Heart right ventricle (tissue), 16 donors: ENCODE results near the gene POU6F2. TPM values are rescaled to one million over a fixed set of nuclear protein-coding genes. Genes with fewer than 3 reads are reported as not detected.

Source experiments
- ATAC-seq, 8 donors: fragments of 200-7000 bp; cut with Tn5 transposase; one replicate each; pipeline ENCODE4 v1.9.1; 2020; ENCODE audit warnings: mild to moderate bottlenecking in 8 of 8, moderate library complexity in 8 of 8, moderate number of reproducible peaks in 1 of 8
- DNase-seq, 2 donors: peaks; one replicate each; pipeline ENCODE4 v3.0.0-alpha.2; 2020
- H3K27ac ChIP-seq, 10 donors: fragments of 200-600 bp; sonication (generic) in 2 of 10; one replicate each; pipeline versions ENCODE4 v1.5.0 to v1.8.0; 2020 to 2022; ENCODE audit warnings: mild to moderate bottlenecking in 3 of 10
- H3K27me3 ChIP-seq, 7 donors: fragments of 200-600 bp; one replicate each; pipeline ENCODE4 v1.8.0; 2021 to 2022; ENCODE audit warnings: mild to moderate bottlenecking in 2 of 7
- H3K36me3 ChIP-seq, 9 donors: fragments of 200-600 bp; sonication (generic) in 1 of 9; one replicate each; pipeline versions ENCODE4 v1.5.0 to v1.8.0; 2020 to 2022; ENCODE audit warnings: mild to moderate bottlenecking in 2 of 9
- H3K4me1 ChIP-seq, 9 donors: fragments of 200-600 bp; sonication (generic) in 1 of 9; one replicate each; pipeline versions ENCODE4 v1.5.0 to v1.8.0; 2020 to 2022; ENCODE audit warnings: mild to moderate bottlenecking in 4 of 9
- H3K4me3 ChIP-seq, 10 donors: fragments of 200-600 bp; sonication (generic) in 2 of 10; one replicate each; pipeline versions ENCODE4 v1.5.0 to v1.8.0; 2020 to 2022; ENCODE audit warnings: mild to moderate bottlenecking in 7 of 10, moderate library complexity in 2 of 10
- H3K9me3 ChIP-seq, 11 donors: fragments of 200-600 bp in 10 of 11; sonication (generic) in 2 of 11; one replicate each; pipeline versions ENCODE4 v1.5.0 to v1.8.0; 2013 to 2022; ENCODE audit warnings: mild to moderate bottlenecking in 2 of 11, control low read depth in 1 of 11, moderate library complexity in 1 of 11
- WGBS, 2 donors: extraction: QIAGEN DNeasy Blood & Tissue Kit; methylation state at CpG; one replicate each; pipeline ENCODE4 v1.1.7; 2013; ENCODE audit warnings: inconsistent platforms in 1 of 2; 5-methylcytosine and 5-hydroxymethylcytosine counted together
- intact Hi-C, 10 donors: fragments of 100-400 bp; cut with DNase I; formaldehyde crosslinking; loops; one replicate each; pipeline versions ENCODE4 v1.11.1 to v1.14.2; 2022
- polyA plus RNA-seq, 2 donors: library from polyadenylated mRNA; stranded (reverse); fragments of 200-250 nt; gene quantifications; one replicate each; pipeline ENCODE4 v1.2.3, GENCODE V29; 2013
- total RNA-seq, 10 donors: library from RNA; stranded (reverse); fragmentation: NEBNext Ultra II Directional in 3 of 10; extraction: Animal tissue kit (Norgen Biotek cat#: 25700) in 3 of 10; gene quantifications; one replicate each; pipeline versions ENCODE4 v1.2.1 to v1.2.4, GENCODE V29; 2021 to 2023
- TF ChIP-seq, protein P1 (sequence below), 9 donors: fragments of 200-600 bp; sonication (generic) in 2 of 9; IDR thresholded peaks; one replicate each; pipeline versions ENCODE4 v1.5.0 to v1.8.0; 2021 to 2022; ENCODE audit warnings: antibody characterized with exemption in 9 of 9, mild to moderate bottlenecking in 5 of 9, moderate library complexity in 1 of 9
- donor health status: Arrhythmogenic right ventricular cardiomyopathy.
- donor health status: ischemic (EF 13 %, LVEDD 7.1; RV severe dilation, severe dysfunction).
- donor health status: healthy with polysubstance abuse.
- donor health status: DM: no; HTN: yes; CAD: no.
- donor health status: DM: no; HTN: no; CAD: no.
- donor health status: ischemic (EF 25% LVEDD 6.9; RV normal size, moderate dysfunction).
- donor health status: ischemic (EF 25% LVEDD 5.7; RV mildly dilated, moderate dysfunction).
- donor health status: healthy.
- donor health status: DM: yes; HTN: yes; CAD: no.
- donor health status: Ischemic cardiomyopathy.
- donor health status: ischemic (EF 35%, LVEDD 5.7; RV mildly dilated, moderate dysfunction).
- donor health status: nonischemic (EF 11% LVEDD 7.7; RV severe dilation, severe dysfunction).
- donor health status: DM: yes; HTN: yes; CAD: no.
- donor health status: PGD.
- donor health status: ischemic (EF 29% LVEDD 5.4; RV normal size, mild dysfunction).
- donor health status: nonischemic (EF 23%, LVEDD 6.1; RV moderate dilation, normal function).

POU6F2 gene
- total and polyA plus RNA-seq, 12 donors: under 0.01 to 0.83 (median 0.34) TPM

- Histone ChIP-seq H3K4me3 (no peak overlapping the region), H3K36me3 (no peaks in the 10 kb centered on the region), H3K27ac (no peak overlapping the region), H3K27me3 (peaks cover 0 to 13% (median 0%) of the 10 kb centered on the region in 7 donors), H3K4me1 (no peaks in the 10 kb centered on the region), H3K9me3 (no peaks in the 10 kb centered on the region)
- ATAC-seq (no peak), DNase-seq (no peak)
- 74 to 79% methylated on average over 5 of the region's 5 CpGs for WGBS, 2 donors
- intact Hi-C loops: no loop called here
- TF ChIP-seq, protein P1, sequence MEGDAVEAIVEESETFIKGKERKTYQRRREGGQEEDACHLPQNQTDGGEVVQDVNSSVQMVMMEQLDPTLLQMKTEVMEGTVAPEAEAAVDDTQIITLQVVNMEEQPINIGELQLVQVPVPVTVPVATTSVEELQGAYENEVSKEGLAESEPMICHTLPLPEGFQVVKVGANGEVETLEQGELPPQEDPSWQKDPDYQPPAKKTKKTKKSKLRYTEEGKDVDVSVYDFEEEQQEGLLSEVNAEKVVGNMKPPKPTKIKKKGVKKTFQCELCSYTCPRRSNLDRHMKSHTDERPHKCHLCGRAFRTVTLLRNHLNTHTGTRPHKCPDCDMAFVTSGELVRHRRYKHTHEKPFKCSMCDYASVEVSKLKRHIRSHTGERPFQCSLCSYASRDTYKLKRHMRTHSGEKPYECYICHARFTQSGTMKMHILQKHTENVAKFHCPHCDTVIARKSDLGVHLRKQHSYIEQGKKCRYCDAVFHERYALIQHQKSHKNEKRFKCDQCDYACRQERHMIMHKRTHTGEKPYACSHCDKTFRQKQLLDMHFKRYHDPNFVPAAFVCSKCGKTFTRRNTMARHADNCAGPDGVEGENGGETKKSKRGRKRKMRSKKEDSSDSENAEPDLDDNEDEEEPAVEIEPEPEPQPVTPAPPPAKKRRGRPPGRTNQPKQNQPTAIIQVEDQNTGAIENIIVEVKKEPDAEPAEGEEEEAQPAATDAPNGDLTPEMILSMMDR (IDR thresholded peaks at IDR 0.05): no peak
These were observed 175.9 kb downstream of the POU6F2 start for GRCh38 chr7:39153647-39154046.

- DNase-seq (no peak), ATAC-seq (no peak)
- Histone ChIP-seq H3K4me3 (no peak overlapping the region), H3K36me3 (no peaks in the 10 kb centered on the region), H3K27me3 (peaks cover 0 to 13% (median 0%) of the 10 kb centered on the region in 7 donors), H3K4me1 (no peaks in the 10 kb centered on the region), H3K27ac (no peak overlapping the region), H3K9me3 (no peaks in the 10 kb centered on the region)
- 85 to 93% methylated on average over 2 of the region's 2 CpGs for WGBS, 2 donors
- TF ChIP-seq, protein P1 (IDR thresholded peaks at IDR 0.05): no peak
- intact Hi-C loops: no loop called here
These were observed 177.1 kb downstream of the POU6F2 start for GRCh38 chr7:39154815-39155214.

- Histone ChIP-seq H3K36me3 (no peaks in the 10 kb centered on the region), H3K9me3 (no peaks in the 10 kb centered on the region), H3K27me3 (peaks cover 0 to 6% (median 0%) of the 10 kb centered on the region in 7 donors), H3K4me1 (no peaks in the 10 kb centered on the region), H3K27ac (no peak overlapping the region), H3K4me3 (no peak overlapping the region)
- no peak for ATAC-seq
- 78 to 87% methylated on average over 3 of the region's 3 CpGs for WGBS, 2 donors
- intact Hi-C loops: no loop called here
- DNase-seq: no peak
- TF ChIP-seq, protein P1 (IDR thresholded peaks at IDR 0.05): no peak
These were observed 180.7 kb downstream of the POU6F2 start for GRCh38 chr7:39158367-39158766.

- DNase-seq: no peak
- ATAC-seq: no peak
- Histone ChIP-seq H3K9me3 (no peaks in the 10 kb centered on the region), H3K27me3 (peaks cover 0 to 4% (median 0%) of the 10 kb centered on the region in 7 donors), H3K36me3 (no peaks in the 10 kb centered on the region), H3K27ac (no peak overlapping the region), H3K4me3 (no peak overlapping the region), H3K4me1 (no peaks in the 10 kb centered on the region)
- 76 to 85% methylated on average over 2 of the region's 2 CpGs for WGBS, 2 donors
- intact Hi-C loops: no loop called here
- TF ChIP-seq, protein P1 (IDR thresholded peaks at IDR 0.05): no peak
These were observed 184.2 kb downstream of the POU6F2 start for GRCh38 chr7:39161903-39162302.
